Measurements from ENCODE around the gene WSB2. TPM values are rescaled to one million over a fixed set of nuclear protein-coding genes. Genes with fewer than 3 reads are reported as not detected.
"Not testable (repeated sequence)": the region's sequence is repeated elsewhere in the genome, so short reads cannot be mapped to it uniquely, and the experiment has no call there.

Gene WSB2
- total and polyA plus RNA-seq, 4 experiments from 2014 or later = 18.7 to 31.5 (median 23.9) TPM

GRCh38 chr12:118029166-118029565, 31.8 kb downstream of the WSB2 start:
- Histone ChIP-seq H3K4me3 (ENCODE audit: low read length in 2 of 2) (no peak overlapping the region), H3K27ac (ENCODE audit: low read depth, low read length) (no peak overlapping the region), H3K27me3 (ENCODE audit: insufficient read depth, low read length) (no peaks in the 10 kb centered on the region), H3K36me3 (ENCODE audit: insufficient read depth, low read length) (peaks cover 26% of the 10 kb centered on the region), H3K4me1 (ENCODE audit: insufficient read depth, low read length) (no peaks in the 10 kb centered on the region), H3K9me3 (ENCODE audit: control insufficient read depth in 1 of 2, low read length in 2 of 2) (no peaks in the 10 kb centered on the region)
- no peak for DNase-seq
- intact Hi-C loops (cut with micrococcal nuclease) = no loop called here
- ChIA-PET POLR2A (ENCODE audit: partially characterized antibody) (no interaction called here), CTCF (ENCODE audit: partially characterized antibody) (no interaction called here)
- Mint-ChIP-seq H3K27ac (peak overlapping the region in 1 of 7 donors; percentile 55), H3K27me3 (no peaks in the 10 kb centered on the region), H3K4me3 (no peak overlapping the region), H3K9me3 (no peaks in the 10 kb centered on the region), H3K36me3 (peaks cover 25 to 70% of the 10 kb centered on the region in 2 donors), H3K4me1 (peaks cover 6 to 11% (median 10%) of the 10 kb centered on the region in 4 donors)

- H3K4me3 ChIP-seq (ENCODE audit: low read length in 2 of 2) = no peak overlapping the region
- H3K36me3 Mint-ChIP-seq = peaks cover 30 to 67% of the 10 kb centered on the region in 2 donors
- no peak overlapping the region for H3K4me3 Mint-ChIP-seq
- peak overlapping the region in 2 of 7 donors; percentile 13 to 58 for H3K27ac Mint-ChIP-seq
- peaks cover 25% of the 10 kb centered on the region for H3K36me3 ChIP-seq (ENCODE audit: insufficient read depth, low read length)
- H3K9me3 ChIP-seq (ENCODE audit: control insufficient read depth in 1 of 2, low read length in 2 of 2) = no peaks in the 10 kb centered on the region
- no peaks in the 10 kb centered on the region for H3K27me3 ChIP-seq (ENCODE audit: insufficient read depth, low read length)
- intact Hi-C loops (cut with micrococcal nuclease) = no loop called here
- no peak overlapping the region for H3K27ac ChIP-seq (ENCODE audit: low read depth, low read length)
- no peak for DNase-seq
- no peaks in the 10 kb centered on the region for H3K9me3 Mint-ChIP-seq
- H3K27me3 Mint-ChIP-seq = no peaks in the 10 kb centered on the region
- no peaks in the 10 kb centered on the region for H3K4me1 Mint-ChIP-seq
- POLR2A ChIA-PET (ENCODE audit: partially characterized antibody) = no interaction called here
- H3K4me1 ChIP-seq (ENCODE audit: insufficient read depth, low read length) = no peaks in the 10 kb centered on the region
- CTCF ChIA-PET (ENCODE audit: partially characterized antibody) = no interaction called here
These were observed 35.8 kb downstream of the WSB2 start for GRCh38 chr12:118025168-118025567.

- H3K27ac Mint-ChIP-seq = peak overlapping the region in 4 of 7 donors; percentile 15 to 84 (median 38)
- CTCF ChIA-PET (ENCODE audit: partially characterized antibody) = no interaction called here
- peaks cover 36% of the 10 kb centered on the region for H3K36me3 ChIP-seq (ENCODE audit: insufficient read depth, low read length)
These were observed 37.6 kb downstream of the WSB2 start for GRCh38 chr12:118023301-118023860.

GRCh38 chr12:118022728-118023109, 38.3 kb downstream of the WSB2 start:
- Mint-ChIP-seq H3K36me3 (peaks cover 35 to 63% of the 10 kb centered on the region in 2 donors), H3K4me3 (no peak overlapping the region), H3K27ac (peak overlapping the region in 2 of 7 donors; percentile 10 to 53), H3K9me3 (no peaks in the 10 kb centered on the region), H3K27me3 (no peaks in the 10 kb centered on the region), H3K4me1 (peaks cover 5 to 6% (median 5%) of the 10 kb centered on the region in 4 donors)
- Histone ChIP-seq H3K4me1 (ENCODE audit: insufficient read depth, low read length) (no peaks in the 10 kb centered on the region), H3K4me3 (ENCODE audit: low read length in 2 of 2) (no peak overlapping the region), H3K36me3 (ENCODE audit: insufficient read depth, low read length) (peaks cover 36% of the 10 kb centered on the region), H3K27me3 (ENCODE audit: insufficient read depth, low read length) (no peaks in the 10 kb centered on the region), H3K27ac (ENCODE audit: low read depth, low read length) (no peak overlapping the region), H3K9me3 (ENCODE audit: control insufficient read depth in 1 of 2, low read length in 2 of 2) (no peaks in the 10 kb centered on the region)
- CTCF ChIA-PET (ENCODE audit: partially characterized antibody) = interaction anchor here (0.6 kb wide), 1 partner anchor 157 kb away, joined by 3 read pairs; no protein-coding TSS in a partner anchor
- intact Hi-C loops (cut with micrococcal nuclease) = no loop called here
- DNase-seq = no peak
- POLR2A ChIA-PET (ENCODE audit: partially characterized antibody) = no interaction called here

More at GRCh38 chr12:118023301-118023860, 37.6 kb downstream of the WSB2 start:
- POLR2A ChIA-PET (ENCODE audit: partially characterized antibody) = no interaction called here
- H3K36me3 Mint-ChIP-seq = peaks cover 35 to 66% of the 10 kb centered on the region in 2 donors
- Histone ChIP-seq H3K9me3 (ENCODE audit: control insufficient read depth in 1 of 2, low read length in 2 of 2) (no peaks in the 10 kb centered on the region), H3K4me1 (ENCODE audit: insufficient read depth, low read length) (no peaks in the 10 kb centered on the region), H3K4me3 (ENCODE audit: low read length in 2 of 2) (no peak overlapping the region), H3K27me3 (ENCODE audit: insufficient read depth, low read length) (no peaks in the 10 kb centered on the region), H3K27ac (ENCODE audit: low read depth, low read length) (no peak overlapping the region)
- intact Hi-C loops (cut with micrococcal nuclease) = no loop called here
- no peak overlapping the region for H3K4me3 Mint-ChIP-seq
- DNase-seq = no peak
- no peaks in the 10 kb centered on the region for H3K27me3 Mint-ChIP-seq
- no peaks in the 10 kb centered on the region for H3K9me3 Mint-ChIP-seq
- H3K4me1 Mint-ChIP-seq = no peaks in the 10 kb centered on the region

- H3K27me3 Mint-ChIP-seq; H3K27ac Mint-ChIP-seq; POLR2A ChIA-PET (ENCODE audit: partially characterized antibody); H3K27me3 ChIP-seq (ENCODE audit: insufficient read depth, low read length); DNase-seq; H3K27ac ChIP-seq (ENCODE audit: low read depth, low read length); H3K9me3 ChIP-seq (ENCODE audit: control insufficient read depth in 1 of 2, low read length in 2 of 2); H3K4me3 ChIP-seq (ENCODE audit: low read length in 2 of 2); intact Hi-C loops (cut with micrococcal nuclease); H3K9me3 Mint-ChIP-seq; H3K4me3 Mint-ChIP-seq; H3K4me1 ChIP-seq (ENCODE audit: insufficient read depth, low read length): not testable (repeated sequence)
- peaks cover 36% of the 10 kb centered on the region for H3K36me3 ChIP-seq (ENCODE audit: insufficient read depth, low read length)
- CTCF ChIA-PET (ENCODE audit: partially characterized antibody) = interaction anchor here (0.6 kb wide), 1 partner anchor 158 kb away, joined by 3 read pairs; no protein-coding TSS in a partner anchor
- H3K4me1 Mint-ChIP-seq = peaks cover 7 to 11% (median 9%) of the 10 kb centered on the region in 4 donors
- peaks cover 35 to 63% of the 10 kb centered on the region in 2 donors for H3K36me3 Mint-ChIP-seq
These were observed 38.8 kb downstream of the WSB2 start for GRCh38 chr12:118022097-118022727.

- ChIA-PET CTCF (ENCODE audit: partially characterized antibody) (interaction anchor here (1.0 kb wide), 1 partner anchor 356 kb away, joined by 3 read pairs; the partner anchor contains the start of gene SUDS3), POLR2A (ENCODE audit: partially characterized antibody) (no interaction called here)
- Histone ChIP-seq H3K4me3 (ENCODE audit: low read length in 2 of 2) (no peak overlapping the region), H3K9me3 (ENCODE audit: control insufficient read depth in 1 of 2, low read length in 2 of 2) (no peaks in the 10 kb centered on the region), H3K27me3 (ENCODE audit: insufficient read depth, low read length) (no peaks in the 10 kb centered on the region), H3K27ac (ENCODE audit: low read depth, low read length) (no peak overlapping the region), H3K4me1 (ENCODE audit: insufficient read depth, low read length) (peaks cover 15% of the 10 kb centered on the region), H3K36me3 (ENCODE audit: insufficient read depth, low read length) (peaks cover 28% of the 10 kb centered on the region)
- Mint-ChIP-seq H3K27ac (no peak overlapping the region), H3K4me3 (no peak overlapping the region), H3K36me3 (peaks cover 30 to 56% of the 10 kb centered on the region in 2 donors), H3K27me3 (peaks cover 0 to 1% of the 10 kb centered on the region in 2 donors), H3K9me3 (peaks cover 0 to 2% (median 0%) of the 10 kb centered on the region in 8 donors), H3K4me1 (peaks cover 12 to 23% (median 17%) of the 10 kb centered on the region in 4 donors)
- no peak for DNase-seq
- intact Hi-C loops (cut with micrococcal nuclease) = no loop called here
These were observed 40.9 kb downstream of the WSB2 start for GRCh38 chr12:118020036-118020435.

- H3K27ac ChIP-seq (ENCODE audit: low read depth, low read length) = no peak overlapping the region
- H3K36me3 ChIP-seq (ENCODE audit: insufficient read depth, low read length) = peaks cover 24% of the 10 kb centered on the region
- POLR2A ChIA-PET (ENCODE audit: partially characterized antibody) = interaction anchor here (2.1 kb wide), 1 partner anchor 43 kb away, joined by 12 read pairs; the partner anchor contains the start of gene WSB2
- DNase-seq = no peak
- CTCF ChIA-PET (ENCODE audit: partially characterized antibody) = interaction anchor here (1.3 to 1.9 kb wide), 2 partner anchors 16 to 39 kb away, joined by 4 to 5 read pairs; no protein-coding TSS in a partner anchor
- Mint-ChIP-seq H3K4me1 (peaks cover 12 to 23% (median 17%) of the 10 kb centered on the region in 4 donors), H3K9me3 (peaks cover 0 to 2% (median 0%) of the 10 kb centered on the region in 8 donors), H3K27ac (peak overlapping the region in 4 of 7 donors; percentile 36 to 76 (median 60)), H3K36me3 (peaks cover 26 to 46% of the 10 kb centered on the region in 2 donors), H3K27me3 (peaks cover 0 to 1% of the 10 kb centered on the region in 2 donors), H3K4me3 (peak overlapping the region; percentile 71 to 95 (median 90))
- intact Hi-C loops (cut with micrococcal nuclease) = no loop called here
- H3K27me3 ChIP-seq (ENCODE audit: insufficient read depth, low read length) = no peaks in the 10 kb centered on the region
- no peaks in the 10 kb centered on the region for H3K9me3 ChIP-seq (ENCODE audit: control insufficient read depth in 1 of 2, low read length in 2 of 2)
- peaks cover 15% of the 10 kb centered on the region for H3K4me1 ChIP-seq (ENCODE audit: insufficient read depth, low read length)
- no peak overlapping the region for H3K4me3 ChIP-seq (ENCODE audit: low read length in 2 of 2)
These were observed 43.1 kb downstream of the WSB2 start for GRCh38 chr12:118017926-118018325.
